ENCODE data around the gene RNF5.
A peak's percentile ranks its signal among the peaks of the same experiment; 100 is the strongest.

RNF5 gene, protein sequence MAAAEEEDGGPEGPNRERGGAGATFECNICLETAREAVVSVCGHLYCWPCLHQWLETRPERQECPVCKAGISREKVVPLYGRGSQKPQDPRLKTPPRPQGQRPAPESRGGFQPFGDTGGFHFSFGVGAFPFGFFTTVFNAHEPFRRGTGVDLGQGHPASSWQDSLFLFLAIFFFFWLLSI

DNA sequence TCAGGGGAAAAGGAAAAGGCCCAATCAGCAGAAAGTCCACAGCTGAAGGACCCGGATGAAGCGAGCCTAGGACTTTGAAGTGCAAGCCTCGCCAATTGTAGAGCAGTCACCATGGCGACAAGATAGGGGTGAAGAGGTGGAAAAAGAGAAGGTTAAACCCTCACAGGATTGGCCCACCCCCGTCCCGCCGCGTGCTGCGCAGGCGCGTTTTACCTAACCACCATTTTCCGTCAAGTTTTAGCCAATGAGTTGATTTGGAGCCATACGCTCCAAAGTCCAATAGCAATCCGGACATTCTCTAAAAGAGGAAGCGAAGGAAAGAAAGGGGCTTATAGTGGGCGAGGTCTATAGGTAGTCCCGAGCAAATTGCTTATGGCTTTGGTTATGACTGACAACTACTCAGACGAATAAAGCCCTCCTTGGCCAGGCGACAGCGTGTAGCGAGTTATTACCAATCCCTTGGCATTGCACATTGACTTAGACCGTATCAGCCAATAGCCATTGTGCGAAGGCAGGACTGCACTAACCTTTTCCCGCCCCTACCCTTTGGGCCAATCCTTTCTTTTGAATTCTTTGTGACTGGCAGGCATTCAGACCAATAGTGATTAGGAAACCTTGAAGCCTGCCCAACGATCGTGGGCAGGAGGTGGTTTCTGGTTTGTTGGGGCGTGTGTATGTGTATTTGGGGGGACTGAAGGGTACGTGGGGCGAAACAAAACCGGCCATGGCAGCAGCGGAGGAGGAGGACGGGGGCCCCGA, at the start of gene RNF5:
RNF5 (plus strand) TSS at position 618 of the 759 bp plus-strand sequence; CDS start at position 725, 107 bp downstream.
- peak; percentile 100 for DNase-seq (ENCODE audit: low read depth)
- H3K4me3 ChIP-seq (ENCODE audit: control insufficient read depth, low read depth, low read length), result peak within 1 kb of the TSS; percentile 100
- TF ChIP-seq, protein P1, sequence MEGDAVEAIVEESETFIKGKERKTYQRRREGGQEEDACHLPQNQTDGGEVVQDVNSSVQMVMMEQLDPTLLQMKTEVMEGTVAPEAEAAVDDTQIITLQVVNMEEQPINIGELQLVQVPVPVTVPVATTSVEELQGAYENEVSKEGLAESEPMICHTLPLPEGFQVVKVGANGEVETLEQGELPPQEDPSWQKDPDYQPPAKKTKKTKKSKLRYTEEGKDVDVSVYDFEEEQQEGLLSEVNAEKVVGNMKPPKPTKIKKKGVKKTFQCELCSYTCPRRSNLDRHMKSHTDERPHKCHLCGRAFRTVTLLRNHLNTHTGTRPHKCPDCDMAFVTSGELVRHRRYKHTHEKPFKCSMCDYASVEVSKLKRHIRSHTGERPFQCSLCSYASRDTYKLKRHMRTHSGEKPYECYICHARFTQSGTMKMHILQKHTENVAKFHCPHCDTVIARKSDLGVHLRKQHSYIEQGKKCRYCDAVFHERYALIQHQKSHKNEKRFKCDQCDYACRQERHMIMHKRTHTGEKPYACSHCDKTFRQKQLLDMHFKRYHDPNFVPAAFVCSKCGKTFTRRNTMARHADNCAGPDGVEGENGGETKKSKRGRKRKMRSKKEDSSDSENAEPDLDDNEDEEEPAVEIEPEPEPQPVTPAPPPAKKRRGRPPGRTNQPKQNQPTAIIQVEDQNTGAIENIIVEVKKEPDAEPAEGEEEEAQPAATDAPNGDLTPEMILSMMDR (IDR thresholded peaks at IDR 0.05; ENCODE audit: control insufficient read depth, insufficient read depth, low read depth, low read length, missing control alignments), result no peak

DNA sequence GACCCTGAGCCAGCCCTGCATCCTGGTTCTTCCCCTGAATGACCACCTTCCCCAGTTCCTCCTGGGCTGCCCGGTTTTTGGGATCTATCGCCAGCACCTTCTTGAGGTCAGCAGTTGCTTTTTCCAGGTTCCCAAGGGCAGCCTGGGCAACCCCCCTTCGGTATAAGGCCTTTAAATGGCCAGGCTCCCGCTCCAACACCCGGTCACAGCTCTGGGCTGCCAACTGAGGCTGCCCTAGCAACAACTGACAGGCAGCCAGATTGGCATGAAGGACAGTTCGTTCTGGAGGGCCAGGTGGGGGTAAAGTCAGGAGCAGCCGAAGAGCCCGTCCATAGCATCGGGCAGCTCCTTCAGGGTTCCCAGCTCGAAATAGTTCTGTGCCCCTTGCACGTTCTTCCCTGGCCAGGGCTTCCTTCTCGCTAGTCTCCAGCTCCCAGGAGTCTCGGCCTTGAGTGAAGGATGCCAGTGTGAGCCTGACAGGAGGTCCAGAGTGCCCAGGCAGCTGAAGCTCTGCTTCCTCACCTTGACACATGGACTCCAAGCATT, 49.4 kb upstream of the RNF5 start:
- DNase-seq (ENCODE audit: low read depth), result no peak
- TF ChIP-seq, protein P1 (IDR thresholded peaks at IDR 0.05; ENCODE audit: control insufficient read depth, insufficient read depth, low read depth, low read length, missing control alignments), result no peak
- H3K4me3 ChIP-seq (ENCODE audit: control insufficient read depth, low read depth, low read length), result peak overlapping the region; percentile 55

DNA sequence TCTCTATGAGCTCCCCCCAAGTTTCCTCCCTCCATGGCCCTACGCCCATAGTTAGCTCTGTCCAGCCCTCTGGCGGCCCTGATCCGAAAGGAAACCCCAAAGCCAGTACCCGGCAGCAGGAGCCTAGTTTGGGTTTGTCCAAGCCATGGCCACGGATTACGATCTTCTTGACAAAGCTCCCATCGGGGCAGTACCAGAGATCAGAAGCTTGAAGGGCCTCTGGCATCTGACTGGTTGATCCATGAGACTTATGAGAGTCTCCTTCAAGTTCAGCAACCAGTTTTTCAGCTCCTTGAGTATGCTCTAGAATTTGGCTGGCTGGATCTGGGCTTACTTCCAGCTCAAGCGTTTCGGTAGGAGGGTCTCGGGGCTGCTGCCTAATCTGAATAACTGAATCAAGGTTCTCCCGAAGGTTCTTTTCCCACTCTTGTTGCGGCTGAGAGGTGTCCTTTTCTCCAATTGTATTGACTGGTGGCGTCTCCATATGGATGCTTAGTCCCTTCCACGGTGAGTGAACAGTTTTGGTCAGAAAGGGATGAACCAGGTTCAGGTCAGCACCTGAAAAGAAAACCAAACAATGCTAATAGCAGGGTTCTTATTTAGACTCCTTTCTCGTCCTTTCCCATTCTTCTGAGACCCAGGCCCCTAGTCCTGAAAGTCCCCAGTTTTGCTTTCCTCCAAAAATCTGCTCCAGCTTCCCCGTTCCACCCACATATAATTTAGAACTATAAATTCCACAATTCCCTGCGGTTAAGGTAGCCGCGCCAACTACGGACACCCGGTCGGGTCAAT, 48.7 kb upstream of the RNF5 start:
- no peak for DNase-seq (ENCODE audit: low read depth)
- H3K4me3 ChIP-seq (ENCODE audit: control insufficient read depth, low read depth, low read length), result peak overlapping the region; percentile 55
- TF ChIP-seq, protein P1 (IDR thresholded peaks at IDR 0.05; ENCODE audit: control insufficient read depth, insufficient read depth, low read depth, low read length, missing control alignments), result no peak

DNA sequence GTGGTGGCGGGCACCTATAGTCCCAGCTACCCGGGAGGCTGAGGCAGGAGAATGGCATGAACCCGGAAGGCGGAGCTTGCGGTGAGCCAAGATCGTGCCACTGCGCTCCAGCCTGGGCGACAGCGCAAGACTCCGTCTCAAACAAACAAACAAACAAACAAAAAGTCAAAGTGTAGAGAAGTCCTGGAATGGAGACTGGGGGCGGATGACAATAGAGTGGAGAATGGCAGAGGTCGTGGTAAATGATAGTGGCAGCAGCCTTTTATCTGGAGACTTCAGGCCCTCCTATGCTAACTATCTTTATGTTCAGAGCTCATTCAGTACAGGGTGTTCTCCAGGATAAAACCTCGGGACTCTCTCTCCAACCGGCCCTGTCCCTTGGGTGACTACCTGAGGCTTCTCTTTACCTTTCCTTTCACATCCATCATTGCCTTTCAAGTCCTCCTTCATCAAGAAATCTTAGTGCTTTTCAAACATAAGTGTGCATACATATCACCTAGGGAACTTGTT, 46.7 kb upstream of the RNF5 start:
- TF ChIP-seq, protein P1 (IDR thresholded peaks at IDR 0.05; ENCODE audit: control insufficient read depth, insufficient read depth, low read depth, low read length, missing control alignments), result no peak
- DNase-seq (ENCODE audit: low read depth), result no peak
- no peak overlapping the region for H3K4me3 ChIP-seq (ENCODE audit: control insufficient read depth, low read depth, low read length)

DNA sequence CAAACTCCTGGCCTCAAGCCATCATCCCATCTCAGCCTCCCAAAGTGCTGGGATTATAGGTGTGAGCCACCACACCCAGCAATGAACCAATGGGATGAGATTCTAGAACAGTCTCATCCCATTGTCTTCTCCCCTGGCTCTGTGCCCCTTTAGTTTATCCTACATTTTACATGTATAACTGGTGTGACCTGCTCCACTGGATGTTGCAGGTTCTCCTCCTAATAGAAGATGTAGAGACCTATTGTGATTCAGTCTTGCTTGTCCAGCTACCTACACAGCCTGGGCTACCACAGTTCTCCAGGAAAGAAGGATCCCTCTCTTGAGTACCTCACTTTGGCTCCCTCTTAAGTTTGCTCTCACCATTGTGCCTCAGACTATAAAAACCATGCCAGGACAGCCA, 46.1 kb upstream of the RNF5 start:
- TF ChIP-seq, protein P1 (IDR thresholded peaks at IDR 0.05; ENCODE audit: control insufficient read depth, insufficient read depth, low read depth, low read length, missing control alignments), result no peak
- H3K4me3 ChIP-seq (ENCODE audit: control insufficient read depth, low read depth, low read length), result no peak overlapping the region
- DNase-seq (ENCODE audit: low read depth), result no peak

DNA sequence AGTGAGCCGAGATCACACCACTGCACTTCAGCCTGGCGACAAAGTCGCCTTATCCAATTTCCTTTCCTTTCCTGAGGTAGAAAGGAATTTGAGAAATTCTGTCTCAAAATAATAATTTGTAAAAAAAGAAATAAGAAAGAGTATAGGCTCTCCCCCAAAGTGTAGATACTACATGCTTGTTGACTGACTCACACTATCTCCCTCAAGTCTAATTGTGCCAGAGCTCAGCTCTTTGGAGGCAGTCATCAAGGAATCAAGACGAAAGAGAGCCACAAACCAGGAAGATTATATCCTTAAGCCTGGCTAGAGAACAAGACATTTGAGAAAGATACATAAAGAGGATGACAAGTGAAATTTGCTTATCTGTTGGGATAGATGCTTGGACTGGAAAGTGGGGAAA, 44.4 kb upstream of the RNF5 start:
- no peak for DNase-seq (ENCODE audit: low read depth)
- H3K4me3 ChIP-seq (ENCODE audit: control insufficient read depth, low read depth, low read length), result no peak overlapping the region
- TF ChIP-seq, protein P1 (IDR thresholded peaks at IDR 0.05; ENCODE audit: control insufficient read depth, insufficient read depth, low read depth, low read length, missing control alignments), result no peak
